HL-60 (cell line): ENCODE measurements around the gene DAND5.
"Not testable (repeated sequence)": the region's sequence is repeated elsewhere in the genome, so short reads cannot be mapped to it uniquely, and the experiment has no call there.

Experiments
- DNase-seq, 2 experiments: peaks; one replicate each; pipeline ENCODE4 v3.0.0-alpha.2; 2010 to 2020; ENCODE audit warnings: low read depth in 1 of 2, low spot score in 1 of 2
- H3K27ac ChIP-seq: fragments of 250-450 bp; sonication (Bioruptor Pico); replicated peaks from 2 replicates; pipeline ENCODE4 v1.5.1; 2020; ENCODE audit warnings: mild to moderate bottlenecking, moderate library complexity
- H3K27me3 ChIP-seq: fragments of 250-450 bp; sonication (Bioruptor Pico); 2 replicates; pipeline ENCODE4 v1.5.1; 2021; ENCODE audit warnings: mild to moderate bottlenecking, moderate library complexity; ENCODE audit not compliant: insufficient read depth, poor library complexity, severe bottlenecking
- H3K4me3 ChIP-seq: replicated peaks from 2 replicates; pipeline ENCODE4 v1.5.1; 2011; ENCODE audit warnings: mild to moderate bottlenecking, control low read depth, low read length; ENCODE audit not compliant: insufficient read depth
- CTCF ChIP-seq: IDR thresholded peaks from one replicate; pipeline ENCODE4 v1.5.1; 2011; ENCODE audit warnings: low read length, control low read depth, inconsistent platforms; ENCODE audit not compliant: insufficient read depth
- GABPA ChIP-seq: IDR thresholded peaks from 2 replicates; pipeline ENCODE4 v1.6.1; 2012; ENCODE audit warnings: low read depth
- POLR2AphosphoS5 ChIP-seq: IDR thresholded peaks from 2 replicates; pipeline ENCODE4 v1.6.1; 2012; ENCODE audit warnings: low read depth
- REST ChIP-seq: IDR thresholded peaks from 2 replicates; pipeline ENCODE4 v1.6.1; 2012; ENCODE audit warnings: low read depth; ENCODE audit not compliant: insufficient replicate concordance
- SPI1 ChIP-seq: IDR thresholded peaks from 2 replicates; pipeline ENCODE4 v1.6.1; 2012; ENCODE audit warnings: low read depth, mild to moderate bottlenecking, borderline replicate concordance

The DAND5 gene

GRCh38 chr19:12975221-12975741, 5.9 kb downstream of the DAND5 start:
- Histone ChIP-seq H3K27ac (no peak overlapping the region), H3K27me3 (no peaks in the 10 kb centered on the region), H3K4me3 (no peak overlapping the region)
- TF ChIP-seq REST = no peak
- no peak for DNase-seq

GRCh38 chr19:12976109-12976508, 6.7 kb downstream of the DAND5 start:
- not testable (repeated sequence) for H3K27ac ChIP-seq, H3K4me3 ChIP-seq, DNase-seq, H3K27me3 ChIP-seq

GRCh38 chr19:12979974-12980373, 10.6 kb downstream of the DAND5 start:
- DNase-seq = no peak
- H3K4me3 ChIP-seq = no peak overlapping the region
- peaks cover 11% of the 10 kb centered on the region for H3K27me3 ChIP-seq
- TF ChIP-seq POLR2AphosphoS5 = no peak
- TF ChIP-seq REST = no peak
- no peak for TF ChIP-seq CTCF
- TF ChIP-seq GABPA = no peak
- TF ChIP-seq SPI1 = no peak
- H3K27ac ChIP-seq = no peak overlapping the region

GRCh38 chr19:12982648-12983047, 13.3 kb downstream of the DAND5 start:
- no peak overlapping the region for H3K27ac ChIP-seq
- H3K27me3 ChIP-seq = peaks cover 11% of the 10 kb centered on the region
- TF ChIP-seq REST (no peak), CTCF (no peak), GABPA (no peak), SPI1 (no peak), POLR2AphosphoS5 (no peak)
- no peak for DNase-seq
- H3K4me3 ChIP-seq = no peak overlapping the region
